Midbrain (tissue), 1 donor: Measurements from ENCODE around the gene DISC1.
"Not testable (repeated sequence)": the region's sequence is repeated elsewhere in the genome, so short reads cannot be mapped to it uniquely, and the experiment has no call there.

ENCODE experiments used
- DNase-seq: peaks from one replicate; lab custom pipeline; 2025; lab: John Stamatoyannopoulos, UW

Gene DISC1

GRCh38 chr1:231959225-231959884 is 332.8 kb downstream of the DISC1 start:
- no peak for DNase-seq

DNA sequence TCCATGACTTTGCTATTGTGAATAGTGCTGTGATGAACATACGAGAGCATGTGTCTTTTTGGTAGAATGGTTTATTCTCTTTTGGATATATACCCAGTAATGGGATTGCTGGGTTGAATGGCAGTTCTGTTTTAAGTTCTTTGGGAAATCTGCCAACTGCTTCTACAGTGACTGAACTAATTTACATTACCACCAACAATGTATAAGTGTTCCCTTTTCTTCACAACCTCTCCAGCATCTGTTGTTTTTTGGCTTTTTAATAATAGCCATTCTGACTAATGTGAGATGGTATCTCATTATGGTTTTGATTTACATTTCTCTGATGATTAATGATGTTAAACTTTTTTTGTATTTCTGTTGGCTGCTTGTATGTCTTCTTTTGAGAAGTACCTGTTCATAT is 335.2 kb downstream of the DISC1 start:
- not testable (repeated sequence) for DNase-seq

GRCh38 chr1:231962636-231963035 is 336.0 kb downstream of the DISC1 start:
- no peak for DNase-seq

DNA sequence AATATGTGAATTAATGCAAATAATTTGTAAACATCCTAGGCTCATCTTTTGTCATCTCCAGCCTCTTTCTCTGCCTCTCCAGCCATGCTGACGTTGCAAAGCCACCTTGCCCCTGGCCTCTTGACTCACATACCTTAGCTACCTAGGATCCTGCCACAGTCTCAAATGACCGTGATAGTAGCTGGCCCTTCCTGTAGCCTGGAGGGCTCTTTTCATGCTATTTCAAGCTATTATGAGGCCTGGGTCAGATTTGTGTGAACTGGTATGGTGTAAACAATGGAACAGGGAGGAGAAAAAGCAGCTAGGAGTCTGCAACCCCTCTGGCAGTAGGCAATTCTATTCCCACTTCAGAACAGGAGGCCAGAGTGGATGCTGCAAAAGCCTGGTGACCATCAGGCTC is 337.7 kb downstream of the DISC1 start:
- no peak for DNase-seq

DNA sequence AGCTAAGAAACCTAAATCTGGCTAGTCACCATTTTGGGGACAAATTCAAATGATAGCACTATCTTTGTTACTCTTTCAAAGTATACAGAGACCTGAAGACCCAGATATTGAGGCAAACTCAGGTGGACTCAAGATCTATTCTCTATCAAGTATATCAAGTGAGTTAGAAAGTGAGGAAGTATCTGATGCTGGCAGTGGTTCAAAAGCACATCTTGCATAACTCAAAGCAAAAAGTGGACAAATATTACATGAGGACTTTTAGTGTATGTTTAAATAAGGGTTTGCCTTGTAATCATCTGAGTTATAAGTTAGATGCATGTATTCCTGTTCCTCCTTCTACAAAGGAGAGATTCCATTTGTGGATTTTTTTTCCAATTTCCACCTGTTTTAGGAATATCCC is 338.4 kb downstream of the DISC1 start:
- DNase-seq, result no peak

DNA sequence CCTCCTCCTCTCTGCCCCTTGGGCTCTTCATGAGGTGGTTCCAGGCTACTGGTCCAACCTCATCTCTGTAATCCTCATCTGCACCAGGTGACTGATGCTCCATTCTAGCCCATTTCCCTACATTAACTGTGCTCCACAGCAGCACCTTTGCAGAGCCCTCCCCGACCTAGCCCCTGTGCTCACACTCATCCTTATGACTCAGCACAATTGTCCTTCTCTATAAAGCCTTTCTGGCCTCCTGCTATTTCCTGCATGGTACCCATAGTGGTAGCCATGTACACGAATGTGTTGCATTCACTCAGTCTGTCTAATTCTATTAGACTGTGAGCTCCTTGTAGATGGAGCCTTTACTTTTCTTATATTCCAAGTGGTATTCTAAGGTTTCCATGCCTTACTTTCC is 339.0 kb downstream of the DISC1 start:
- no peak for DNase-seq

DNA sequence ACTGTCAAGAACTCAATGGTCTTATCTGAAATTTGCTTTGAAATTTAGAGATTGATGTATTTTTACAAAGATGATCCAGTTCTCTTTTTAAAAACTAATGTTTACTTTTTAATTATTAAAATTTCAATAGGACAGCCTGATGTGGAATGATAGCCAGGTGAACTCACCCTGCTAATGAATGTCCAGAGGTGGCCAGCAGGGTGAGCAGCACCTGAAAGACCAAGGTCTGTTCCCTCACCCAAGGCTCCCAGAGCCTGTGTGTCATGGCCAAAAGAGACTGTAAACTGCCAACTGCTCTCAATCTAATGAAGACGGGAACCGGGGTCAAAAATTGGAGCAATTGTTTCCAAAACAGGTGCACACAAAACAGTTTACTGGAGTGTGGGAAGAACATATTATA is 340.4 kb downstream of the DISC1 start:
- DNase-seq, result no peak

DNA sequence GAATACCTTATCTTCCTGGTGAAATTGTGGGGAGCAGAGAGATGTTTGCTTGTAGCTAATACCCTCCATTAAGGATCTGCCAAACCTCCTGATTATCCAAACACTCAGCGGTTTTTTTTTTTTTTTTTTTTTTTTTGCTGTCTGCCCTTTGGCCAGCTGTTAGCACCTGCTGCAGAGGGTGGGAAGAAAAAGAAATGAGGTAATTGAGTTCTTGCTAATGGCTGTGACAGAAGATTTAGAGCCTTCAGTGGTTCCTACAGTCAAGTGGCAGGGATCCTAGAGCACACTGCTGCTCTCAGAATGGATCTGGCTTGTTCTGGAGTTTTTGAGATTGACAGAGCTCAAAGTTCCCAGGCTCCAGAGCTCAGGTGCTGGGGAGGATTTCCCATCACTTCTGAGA is 342.5 kb downstream of the DISC1 start:
- DNase-seq, result no peak

DNA sequence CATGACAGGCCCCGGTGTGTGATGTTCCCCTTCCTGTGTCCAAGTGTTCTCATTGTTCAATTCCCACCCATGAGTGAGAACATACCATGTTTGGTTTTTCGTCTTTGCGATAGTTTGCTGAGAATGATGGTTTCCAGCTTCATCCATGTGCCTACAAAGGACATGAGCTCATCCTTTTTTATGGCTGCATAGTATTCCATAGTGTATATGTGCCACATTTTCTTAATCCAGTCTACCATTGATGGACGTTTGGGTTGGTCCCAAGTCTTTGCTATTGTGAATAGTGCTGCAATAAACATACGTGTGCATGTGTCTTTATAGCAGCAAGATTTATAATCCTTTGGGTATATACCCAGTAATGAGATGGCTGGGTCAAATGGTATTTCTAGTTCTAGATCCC is 343.2 kb downstream of the DISC1 start:
- not testable (repeated sequence) for DNase-seq

DNA sequence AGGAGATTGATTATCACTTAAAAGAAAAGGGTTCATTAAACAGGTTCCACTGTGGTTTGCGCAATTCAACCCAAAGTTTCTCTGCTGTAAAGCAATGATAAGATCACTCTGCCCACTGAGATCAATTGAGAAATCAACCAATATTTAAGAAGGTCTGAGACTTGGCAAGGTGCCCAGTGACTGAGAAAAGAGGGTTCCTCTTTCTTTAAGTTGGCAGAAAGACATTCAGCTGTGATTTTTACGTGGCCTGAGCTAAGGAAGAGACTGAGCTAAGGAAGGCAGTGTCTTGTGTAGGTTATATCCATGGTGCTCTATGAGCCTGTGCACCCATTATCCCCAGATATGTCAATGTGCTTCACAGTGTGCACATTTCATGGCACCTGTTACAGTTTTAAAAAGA is 344.1 kb downstream of the DISC1 start:
- DNase-seq, result no peak

DNA sequence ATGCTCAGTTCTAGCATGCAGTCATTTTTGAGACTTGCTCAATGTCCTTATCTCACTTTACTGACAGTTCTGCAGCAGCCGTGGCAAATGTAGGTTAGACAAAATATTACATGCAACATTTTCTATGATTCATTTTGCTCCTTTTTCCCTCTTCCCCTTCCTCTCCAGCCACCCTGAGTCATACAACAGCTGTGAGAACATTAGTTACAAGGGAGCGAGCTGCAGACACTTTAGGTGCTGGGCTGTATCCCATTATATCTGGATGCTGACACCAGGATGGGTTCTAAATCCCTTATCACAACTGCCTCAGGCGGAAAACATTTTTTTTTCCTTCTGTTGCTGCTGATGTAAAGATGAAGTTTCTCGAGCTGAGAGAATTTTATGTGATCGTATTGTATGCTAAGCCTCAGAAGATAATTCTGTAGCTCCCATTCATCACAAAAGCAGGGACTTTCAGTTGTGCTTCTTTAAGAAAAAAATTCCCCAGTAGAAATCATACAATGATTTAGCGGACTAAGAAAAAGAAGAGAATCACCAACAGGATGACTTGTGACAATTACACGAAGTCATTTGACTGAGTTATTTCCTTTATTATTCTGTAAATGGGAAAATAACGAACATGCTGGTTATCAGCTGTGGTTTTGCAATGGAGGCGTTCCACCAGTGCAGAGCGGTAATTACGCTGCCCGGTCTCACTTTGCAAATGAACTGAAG is 345.0 kb downstream of the DISC1 start:
- no peak for DNase-seq

DNA sequence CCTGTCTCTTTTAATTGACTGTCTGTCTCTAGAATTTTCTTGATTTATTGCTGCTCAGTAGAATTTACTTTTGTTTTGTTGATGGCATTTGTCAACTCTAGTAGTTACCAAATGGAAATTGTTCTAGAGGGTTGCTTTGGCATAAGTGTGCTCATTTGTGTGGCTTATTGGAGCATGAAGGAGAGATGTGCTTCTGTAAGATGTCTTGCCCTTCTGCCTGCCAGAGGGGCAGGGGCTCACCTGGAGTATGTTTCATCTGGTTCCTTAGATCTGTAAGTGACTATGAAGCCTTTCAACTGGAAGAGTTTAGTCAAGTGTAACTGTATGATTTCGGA is 345.5 kb downstream of the DISC1 start:
- DNase-seq, result no peak

- DNase-seq, result no peak
Observed at GRCh38 chr1:231973830-231974229, 347.2 kb downstream of the DISC1 start.

- DNase-seq, result no peak
Observed at GRCh38 chr1:231976231-231976630, 349.6 kb downstream of the DISC1 start.

DNA sequence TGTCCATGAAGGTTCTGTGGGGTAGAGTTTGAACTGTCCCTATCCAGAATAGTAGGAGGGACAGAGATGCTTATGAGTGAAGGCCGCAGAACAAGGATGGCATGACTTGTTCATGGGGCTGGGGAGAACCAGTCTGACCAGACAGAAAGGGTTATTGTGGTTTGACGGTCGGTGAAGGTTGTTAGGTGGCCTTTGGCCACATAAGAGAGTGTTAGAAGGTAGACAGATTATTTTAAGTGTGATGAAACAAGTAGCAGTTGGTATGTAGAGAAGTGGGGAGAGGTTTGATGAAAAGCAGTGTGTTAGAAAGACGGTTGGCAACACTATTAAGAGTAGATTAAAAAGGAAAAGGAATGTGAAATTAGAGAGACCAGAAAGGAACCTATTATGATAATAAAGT is 355.1 kb downstream of the DISC1 start:
- no peak for DNase-seq

- no peak for DNase-seq
Observed at GRCh38 chr1:231982871-231983587, 356.4 kb downstream of the DISC1 start.

GRCh38 chr1:231983588-231984193 is 357.1 kb downstream of the DISC1 start:
- no peak for DNase-seq

GRCh38 chr1:231985296-231986023 is 358.9 kb downstream of the DISC1 start:
- DNase-seq, result no peak

DNA sequence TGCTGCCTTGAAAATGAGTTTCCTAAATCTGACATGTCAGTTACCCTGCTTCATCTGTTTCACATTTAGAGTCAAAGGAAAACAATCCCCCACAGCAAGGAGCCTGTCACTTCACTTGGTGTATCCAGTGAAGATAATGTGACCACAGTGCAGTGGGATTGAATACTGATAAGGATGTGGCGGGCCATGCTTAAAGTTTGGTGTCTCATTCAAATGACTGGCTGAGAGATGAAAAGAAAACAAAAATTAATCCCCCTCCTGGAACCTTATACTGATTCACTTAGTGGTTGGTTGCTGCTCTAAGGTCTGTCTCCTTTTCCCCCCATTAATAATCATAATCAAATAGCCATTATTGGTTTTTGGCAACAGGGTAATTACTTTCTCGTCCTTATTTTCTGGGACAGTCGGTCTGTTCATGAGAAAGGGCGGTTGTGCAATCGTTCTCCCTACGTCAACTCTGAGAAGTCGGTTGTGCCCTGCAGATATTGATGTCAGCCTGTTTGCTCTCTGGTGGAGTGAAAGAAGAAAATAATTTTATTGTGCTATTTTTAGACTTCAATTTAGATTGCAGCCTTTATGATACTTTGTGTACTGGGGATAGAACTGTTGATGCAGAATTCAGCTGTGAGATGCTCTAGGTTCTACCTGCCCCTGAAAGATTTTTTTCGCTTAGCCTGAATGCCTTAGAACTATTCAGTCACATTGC is 360.2 kb downstream of the DISC1 start:
- no peak for DNase-seq

DNA sequence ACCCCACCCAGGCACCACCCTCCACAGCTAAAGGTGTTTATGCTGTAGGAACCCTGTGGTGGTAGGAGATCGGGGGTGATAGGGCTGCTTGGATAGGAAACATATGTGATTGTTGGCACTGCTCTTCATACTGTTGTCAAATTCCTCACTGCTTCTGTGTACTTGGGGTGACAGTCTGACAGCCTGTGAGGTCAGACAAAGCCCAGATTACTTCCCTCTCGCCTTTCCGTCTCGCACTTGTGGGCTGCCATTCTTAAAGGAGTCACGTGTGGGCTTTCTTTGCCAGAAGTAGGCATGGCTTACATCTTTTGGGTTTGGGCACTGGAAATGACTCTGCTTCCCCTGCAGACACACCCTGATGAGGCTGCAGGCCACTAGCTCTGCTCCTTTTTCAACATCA is 363.8 kb downstream of the DISC1 start:
- DNase-seq, result no peak

GRCh38 chr1:231991231-231991630 is 364.6 kb downstream of the DISC1 start:
- no peak for DNase-seq
